HCT116 (cell line): ENCODE results near the gene FNIP2. TPM values are rescaled to one million over a fixed set of nuclear protein-coding genes. Genes with fewer than 3 reads are reported as not detected.

Source experiments
- ATAC-seq: fragments of 200-7000 bp; cut with Tn5 transposase; 2 replicates; pipeline ENCODE4 v1.9.1; 2020; ENCODE audit warnings: mild to moderate bottlenecking, moderate library complexity
- BruUV-seq: library from RNA; stranded (reverse); fragments of 400-500 nt; replicated peaks from 2 replicates; lab custom pipeline; 2021; lab: Mats Ljungman, UMichigan
- CTCF ChIA-PET: fragments of 300-600 bp; sonication (Branson Sonifier 250); formaldehyde crosslinking; loops from one replicate; lab custom pipeline; 2021; ENCODE audit warnings: antibody characterized with exemption; lab: Charles Lee
- POLR2A ChIA-PET: fragments of 300-600, 350-600 bp; sonication (Branson Sonifier 250); formaldehyde crosslinking; loops from one replicate; lab custom pipeline; 2021; ENCODE audit warnings: antibody characterized with exemption; lab: Charles Lee
- RAD21 ChIA-PET, 2 experiments: fragments of 300-600 bp; sonication (Branson Sonifier 250); formaldehyde crosslinking; loops; one replicate each; lab custom pipeline; 2023; ENCODE audit warnings: low total read pairs in 2 of 2; ENCODE audit not compliant: uncharacterized antibody in 2 of 2, unreplicated experiment in 2 of 2, low non-redundant PET in 1 of 2; lab: Charles Lee
- DNase-seq: peaks from one replicate; pipeline ENCODE4 v3.0.0-alpha.2; 2010; ENCODE audit warnings: low read depth, low spot score
- H2AFZ ChIP-seq: fragments of 200-600 bp; shearing (Covaris generic), sonication (generic); 2 replicates; pipeline ENCODE4 v1.6.1; 2017; ENCODE audit warnings: low read depth, mixed run types, mixed read lengths, antibody characterized with exemption, low read length; ENCODE audit not compliant: poor library complexity, severe bottlenecking
- H3K27ac ChIP-seq: 2 replicates; pipeline ENCODE4 v1.5.1; 2012; ENCODE audit warnings: low read depth, low read length
- H3K27me3 ChIP-seq: fragments of 200-600 bp; sonication (generic); 2 replicates; pipeline ENCODE4 v1.6.1; 2016; ENCODE audit warnings: mixed run types, low read length, mixed read lengths; ENCODE audit not compliant: insufficient read depth
- H3K36me3 ChIP-seq, 2 experiments: fragments of 200-500 bp in 1 of 2; fragments of 200-600 bp in 1 of 2; sonication (Bioruptor generic) in 1 of 2; sonication (generic) in 1 of 2; 2 replicates each; pipeline versions ENCODE4 v1.5.1 to v1.6.1; 2014 to 2016; ENCODE audit warnings: low read length in 2 of 2, inconsistent platforms in 1 of 2, mixed read lengths in 1 of 2, mixed run types in 1 of 2; ENCODE audit not compliant: insufficient read depth in 2 of 2, control insufficient read depth in 1 of 2
- H3K4me1 ChIP-seq, 2 experiments: fragments of 200-600 bp in 1 of 2; sonication (generic) in 1 of 2; 2 replicates each; pipeline versions ENCODE4 v1.5.1 to v1.6.1; 2012 to 2017; ENCODE audit warnings: low read length in 2 of 2, inconsistent platforms in 1 of 2, mild to moderate bottlenecking in 1 of 2, mixed read lengths in 1 of 2, mixed run types in 1 of 2, moderate library complexity in 1 of 2; ENCODE audit not compliant: insufficient read depth in 2 of 2, control insufficient read depth in 1 of 2
- H3K4me2 ChIP-seq: fragments of 200-600 bp; sonication (generic); 2 replicates; pipeline ENCODE4 v1.6.1; 2017; ENCODE audit warnings: mixed run types, low read length, mixed read lengths
- H3K4me3 ChIP-seq, 2 experiments: fragments of 200-600 bp in 1 of 2; sonication (generic) in 1 of 2; replicated peaks in 1 of 2; 2 replicates each; pipeline ENCODE4 v1.5.1; 2011 to 2016; ENCODE audit warnings: low read length in 2 of 2, control low read depth in 1 of 2, low read depth in 1 of 2, mild to moderate bottlenecking in 1 of 2, mixed read lengths in 1 of 2, mixed run types in 1 of 2
- H3K79me2 ChIP-seq: fragments of 200-600 bp; sonication (generic); 2 replicates; pipeline ENCODE4 v1.6.1; 2017; ENCODE audit warnings: mild to moderate bottlenecking, mixed run types, low read length, moderate library complexity, mixed read lengths; ENCODE audit not compliant: insufficient read depth
- H3K9ac ChIP-seq: fragments of 200-600 bp; sonication (generic); 2 replicates; pipeline ENCODE4 v1.6.1; 2016; ENCODE audit warnings: low read length, mixed read lengths
- H3K9me2 ChIP-seq: fragments of 200-600 bp; sonication (generic), shearing (Covaris generic); 2 replicates; pipeline ENCODE4 v1.6.1; 2017; ENCODE audit warnings: mixed run types, mild to moderate bottlenecking, moderate library complexity; ENCODE audit not compliant: insufficient read depth
- H3K9me3 ChIP-seq, 2 experiments: fragments of 200-500 bp in 1 of 2; fragments of 200-600 bp in 1 of 2; sonication (Bioruptor generic) in 1 of 2; sonication (generic) in 1 of 2; 2 replicates each; pipeline ENCODE4 v1.6.1; 2014 to 2017; ENCODE audit warnings: low read length in 2 of 2, mixed read lengths in 2 of 2, inconsistent platforms in 1 of 2, low read depth in 1 of 2, mild to moderate bottlenecking in 1 of 2, mixed run types in 1 of 2, moderate library complexity in 1 of 2; ENCODE audit not compliant: control insufficient read depth in 1 of 2, insufficient read depth in 1 of 2
- H4K20me1 ChIP-seq: fragments of 200-600 bp; sonication (generic), shearing (Covaris generic); 2 replicates; pipeline ENCODE4 v1.6.1; 2017; ENCODE audit warnings: mixed run types, mild to moderate bottlenecking, moderate library complexity; ENCODE audit not compliant: insufficient read depth
- EGR1 ChIP-seq: IDR thresholded peaks from 2 replicates; pipeline ENCODE4 v1.6.1; 2012; ENCODE audit warnings: low read depth
- ELF1 ChIP-seq: IDR thresholded peaks from 2 replicates; pipeline ENCODE4 v1.6.1; 2012; ENCODE audit warnings: low read depth, borderline replicate concordance
- EZH2 ChIP-seq: fragments of 200-600 bp; sonication (generic); IDR thresholded peaks from 2 replicates; pipeline ENCODE4 v1.6.1; 2017; ENCODE audit warnings: antibody characterized with exemption, mixed run types
- EZH2phosphoT487 ChIP-seq: fragments of 200-600 bp; IDR thresholded peaks from 2 replicates; pipeline ENCODE4 v1.6.1; 2018; ENCODE audit warnings: antibody characterized with exemption, borderline replicate concordance
- FOSL1 ChIP-seq: IDR thresholded peaks from 2 replicates; pipeline ENCODE4 v1.6.1; 2012; ENCODE audit warnings: low read depth
- JUND ChIP-seq: IDR thresholded peaks from 2 replicates; pipeline ENCODE4 v1.6.1; 2012
- POLR2A ChIP-seq: IDR thresholded peaks from 2 replicates; pipeline ENCODE4 v1.7.0; 2011; ENCODE audit warnings: borderline replicate concordance; ENCODE audit not compliant: insufficient read depth, insufficient read length; ENCODE audit errors: extremely low read depth
- POLR2AphosphoS5 ChIP-seq: IDR thresholded peaks from 2 replicates; pipeline ENCODE4 v1.6.1; 2011; ENCODE audit warnings: mild to moderate bottlenecking, low read depth, low read length, moderate library complexity
- RAD21 ChIP-seq: IDR thresholded peaks from 2 replicates; pipeline ENCODE4 v1.6.1; 2012; ENCODE audit warnings: low read depth, mild to moderate bottlenecking
- SP1 ChIP-seq: IDR thresholded peaks from 2 replicates; pipeline ENCODE4 v1.6.1; 2012; ENCODE audit warnings: low read depth
- SRF ChIP-seq: IDR thresholded peaks from 2 replicates; pipeline ENCODE4 v1.6.1; 2012; ENCODE audit warnings: low read depth
- TCF7L2 ChIP-seq: IDR thresholded peaks from 2 replicates; pipeline ENCODE4 v1.7.0; 2011; ENCODE audit warnings: borderline replicate concordance, inconsistent platforms; ENCODE audit not compliant: insufficient read depth, insufficient read length; ENCODE audit errors: extremely low read depth
- ZNF274 ChIP-seq: fragments of 200-500 bp; sonication (Bioruptor generic); IDR thresholded peaks from 2 replicates; pipeline ENCODE4 v1.6.1; 2014; ENCODE audit warnings: mild to moderate bottlenecking, low read depth, low read length, inconsistent platforms
- intact Hi-C: fragments of 100-400 bp; cut with micrococcal nuclease; formaldehyde crosslinking; loops from 2 replicates; pipeline ENCODE4 v1.10.0; 2022
- total RNA-seq: library from RNA; stranded (reverse); gene quantifications from one replicate; pipeline ENCODE4 v1.2.1, GENCODE V29; 2021; ENCODE audit not compliant: unreplicated experiment
- TF ChIP-seq, protein P1 (sequence below): IDR thresholded peaks from 2 replicates; pipeline ENCODE4 v1.6.1; 2012; ENCODE audit warnings: low read depth

Gene FNIP2
- total RNA-seq, 1 experiment from 2014 or later, result 4.8 TPM

- RAD21 ChIA-PET, result no interaction called here
- ATAC-seq (no peak), DNase-seq (no peak)
- CTCF ChIA-PET, result no interaction called here
- intact Hi-C loops, result no loop called here
- H3K9me2 ChIP-seq, result no peaks in the 10 kb centered on the region
- no peak overlapping the region for H2AFZ ChIP-seq
- POLR2A ChIA-PET, result no interaction called here
- no TSS peak for BruUV-seq
- no peak overlapping the region for H3K4me3 ChIP-seq
- H3K27me3 ChIP-seq, result no peaks in the 10 kb centered on the region
- no peak overlapping the region for H3K27ac ChIP-seq
- no peak overlapping the region for H3K9ac ChIP-seq
- H3K36me3 ChIP-seq, result no peaks in the 10 kb centered on the region
- H4K20me1 ChIP-seq, result no peaks in the 10 kb centered on the region
- TF ChIP-seq EZH2phosphoT487 (no peak), RAD21 (no peak)
- TF ChIP-seq, protein P1, sequence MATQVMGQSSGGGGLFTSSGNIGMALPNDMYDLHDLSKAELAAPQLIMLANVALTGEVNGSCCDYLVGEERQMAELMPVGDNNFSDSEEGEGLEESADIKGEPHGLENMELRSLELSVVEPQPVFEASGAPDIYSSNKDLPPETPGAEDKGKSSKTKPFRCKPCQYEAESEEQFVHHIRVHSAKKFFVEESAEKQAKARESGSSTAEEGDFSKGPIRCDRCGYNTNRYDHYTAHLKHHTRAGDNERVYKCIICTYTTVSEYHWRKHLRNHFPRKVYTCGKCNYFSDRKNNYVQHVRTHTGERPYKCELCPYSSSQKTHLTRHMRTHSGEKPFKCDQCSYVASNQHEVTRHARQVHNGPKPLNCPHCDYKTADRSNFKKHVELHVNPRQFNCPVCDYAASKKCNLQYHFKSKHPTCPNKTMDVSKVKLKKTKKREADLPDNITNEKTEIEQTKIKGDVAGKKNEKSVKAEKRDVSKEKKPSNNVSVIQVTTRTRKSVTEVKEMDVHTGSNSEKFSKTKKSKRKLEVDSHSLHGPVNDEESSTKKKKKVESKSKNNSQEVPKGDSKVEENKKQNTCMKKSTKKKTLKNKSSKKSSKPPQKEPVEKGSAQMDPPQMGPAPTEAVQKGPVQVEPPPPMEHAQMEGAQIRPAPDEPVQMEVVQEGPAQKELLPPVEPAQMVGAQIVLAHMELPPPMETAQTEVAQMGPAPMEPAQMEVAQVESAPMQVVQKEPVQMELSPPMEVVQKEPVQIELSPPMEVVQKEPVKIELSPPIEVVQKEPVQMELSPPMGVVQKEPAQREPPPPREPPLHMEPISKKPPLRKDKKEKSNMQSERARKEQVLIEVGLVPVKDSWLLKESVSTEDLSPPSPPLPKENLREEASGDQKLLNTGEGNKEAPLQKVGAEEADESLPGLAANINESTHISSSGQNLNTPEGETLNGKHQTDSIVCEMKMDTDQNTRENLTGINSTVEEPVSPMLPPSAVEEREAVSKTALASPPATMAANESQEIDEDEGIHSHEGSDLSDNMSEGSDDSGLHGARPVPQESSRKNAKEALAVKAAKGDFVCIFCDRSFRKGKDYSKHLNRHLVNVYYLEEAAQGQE, result peak; percentile 9
- no peaks in the 10 kb centered on the region for H3K9me3 ChIP-seq
- no peaks in the 10 kb centered on the region for H3K79me2 ChIP-seq
- H3K4me2 ChIP-seq, result no peak overlapping the region
- H3K4me1 ChIP-seq, result peaks cover 0 to 7% of the 10 kb centered on the region in 2 experiments; a peak in 3 of 4 replicates
Measured at GRCh38 chr4:158763462-158763861, 5.4 kb upstream of the FNIP2 start.

- no peaks in the 10 kb centered on the region for H3K9me3 ChIP-seq
- intact Hi-C loops, result no loop called here
- DNase-seq, result no peak
- no peaks in the 10 kb centered on the region for H3K9me2 ChIP-seq
- H2AFZ ChIP-seq, result no peak overlapping the region
- RAD21 ChIA-PET, result no interaction called here
- CTCF ChIA-PET, result no interaction called here
- no TSS peak for BruUV-seq
- no peak overlapping the region for H3K4me2 ChIP-seq
- no peaks in the 10 kb centered on the region for H4K20me1 ChIP-seq
- POLR2A ChIA-PET, result no interaction called here
- H3K9ac ChIP-seq, result no peak overlapping the region
- H3K79me2 ChIP-seq, result no peaks in the 10 kb centered on the region; the same call in 1 of the 2 replicates
- no peaks in the 10 kb centered on the region for H3K36me3 ChIP-seq
- no peaks in the 10 kb centered on the region for H3K27me3 ChIP-seq
- no peak overlapping the region for H3K27ac ChIP-seq
- H3K4me1 ChIP-seq, result peaks cover 4 to 17% of the 10 kb centered on the region in 2 experiments; a peak in 3 of 4 replicates
- no peak overlapping the region for H3K4me3 ChIP-seq
- no peak for ATAC-seq
- TF ChIP-seq ELF1 (no peak), POLR2A (no peak), TCF7L2 (no peak), EZH2phosphoT487 (no peak), EZH2 (no peak), FOSL1 (no peak), POLR2AphosphoS5 (no peak), EGR1 (no peak), SRF (no peak), ZNF274 (no peak), JUND (no peak), SP1 (no peak)
- TF ChIP-seq, protein P1, result no peak
Measured at GRCh38 chr4:158766434-158767044, 2.3 kb upstream of the FNIP2 start.
